ENCODE data around the gene GIPC1. TPM values are rescaled to one million over a fixed set of nuclear protein-coding genes. Genes with fewer than 3 reads are reported as not detected.

GIPC1 gene
- total RNA-seq, 2 experiments from 2014 or later, result 26.2 to 30.8 TPM

GRCh38 chr19:14430712-14431111 lies 65.2 kb downstream of the GIPC1 start:
- Mint-ChIP-seq H3K27me3 (peaks cover 5% of the 10 kb centered on the region), H3K36me3 (no peaks in the 10 kb centered on the region), H3K27ac (no peak overlapping the region), H3K4me1 (peaks cover 24% of the 10 kb centered on the region), H3K9me3 (ENCODE audit: low read depth) (no peaks in the 10 kb centered on the region), H3K4me3 (no peak overlapping the region)
- DNase-seq (no peak), ATAC-seq (no peak)
- CTCF ChIA-PET, result interaction anchor here (0.7 to 5.4 kb wide), 13 partner anchors 10 to 350 kb away, joined by 3 to 90 read pairs (median 4); partner anchors contain the start of genes ASF1B, DDX39A and GIPC1

GRCh38 chr19:14428882-14429416 lies 67.0 kb downstream of the GIPC1 start:
- CTCF ChIA-PET, result interaction anchor here (1.0 to 5.4 kb wide), 5 partner anchors 11 to 67 kb away, joined by 3 to 90 read pairs (median 4); no protein-coding TSS in a partner anchor
- Mint-ChIP-seq H3K27ac (no peak overlapping the region), H3K4me3 (no peak overlapping the region), H3K4me1 (peaks cover 10% of the 10 kb centered on the region), H3K27me3 (peaks cover 5% of the 10 kb centered on the region), H3K9me3 (ENCODE audit: low read depth) (no peaks in the 10 kb centered on the region), H3K36me3 (no peaks in the 10 kb centered on the region)
- no peak for DNase-seq
- no peak for ATAC-seq

Small RNAs within 50 kb of the gene (microRNA-seq; reads per million reads assigned to microRNA genes)
- gene MIR639, result not detected

Other genes with a start within 250 kb of the GIPC1 start
- 100 to 1,000 TPM; 276 to 311 TPM for gene ADGRE5, start 114.7 kb downstream of the GIPC1 start, total RNA-seq
- gene DDX39A, start 76.8 kb downstream of the GIPC1 start, total RNA-seq, result 100 to 1,000 TPM; 273 to 311 TPM
- 100 to 1,000 TPM; 224 to 236 TPM for gene PKN1, start 62.8 kb downstream of the GIPC1 start, total RNA-seq
- under 1 TPM in 1 of 2 experiments, not detected in 1; 0.40 TPM for gene PTGER1, start 20.8 kb downstream of the GIPC1 start, total RNA-seq
- 100 to 1,000 TPM in 1 of 2 experiments, 10 to 100 TPM in 1; 86.0 to 103 TPM for gene DNAJB1, start 22.3 kb upstream of the GIPC1 start, total RNA-seq
- gene TECR, start 33.5 kb upstream of the GIPC1 start, total RNA-seq, result 100 to 1,000 TPM; 142 to 176 TPM
- gene NDUFB7, start 75.9 kb upstream of the GIPC1 start, total RNA-seq, result 100 to 1,000 TPM; 113 to 129 TPM
- gene CLEC17A, start 87.0 kb upstream of the GIPC1 start, total RNA-seq, result not detected
- gene ADGRE3, start 178.7 kb upstream of the GIPC1 start, total RNA-seq, result not detected
- gene ZNF333, start 193.9 kb upstream of the GIPC1 start, total RNA-seq, result 10 to 100 TPM in 1 of 2 experiments, 1 to 10 TPM in 1; 8.5 to 11.1 TPM

Data from activated CD8-positive, alpha-beta memory T cell treated with anti-CD3 and anti-CD28 coated beads, Interleukin-2, amount 10 ng/mL, durations not matched to agents 7 days and 5 days (primary cell).